Stimulated activated CD4-positive, alpha-beta T cell treated with anti-CD3 and anti-CD28 coated beads, TNF-alpha, amount 100 ng/mL, for 48 hours (primary cell): Measurements from ENCODE around the gene ROM1.
A peak's percentile ranks its signal among the peaks of the same experiment; 100 is the strongest.
"Not testable (repeated sequence)": the region's sequence is repeated elsewhere in the genome, so short reads cannot be mapped to it uniquely, and the experiment has no call there.

Source experiments
- DNase-seq, 3 donors: peaks; one replicate each; pipeline ENCODE4 v3.0.0-alpha.2; 2020; ENCODE audit warnings: low read depth in 3 of 3

The ROM1 gene

DNA sequence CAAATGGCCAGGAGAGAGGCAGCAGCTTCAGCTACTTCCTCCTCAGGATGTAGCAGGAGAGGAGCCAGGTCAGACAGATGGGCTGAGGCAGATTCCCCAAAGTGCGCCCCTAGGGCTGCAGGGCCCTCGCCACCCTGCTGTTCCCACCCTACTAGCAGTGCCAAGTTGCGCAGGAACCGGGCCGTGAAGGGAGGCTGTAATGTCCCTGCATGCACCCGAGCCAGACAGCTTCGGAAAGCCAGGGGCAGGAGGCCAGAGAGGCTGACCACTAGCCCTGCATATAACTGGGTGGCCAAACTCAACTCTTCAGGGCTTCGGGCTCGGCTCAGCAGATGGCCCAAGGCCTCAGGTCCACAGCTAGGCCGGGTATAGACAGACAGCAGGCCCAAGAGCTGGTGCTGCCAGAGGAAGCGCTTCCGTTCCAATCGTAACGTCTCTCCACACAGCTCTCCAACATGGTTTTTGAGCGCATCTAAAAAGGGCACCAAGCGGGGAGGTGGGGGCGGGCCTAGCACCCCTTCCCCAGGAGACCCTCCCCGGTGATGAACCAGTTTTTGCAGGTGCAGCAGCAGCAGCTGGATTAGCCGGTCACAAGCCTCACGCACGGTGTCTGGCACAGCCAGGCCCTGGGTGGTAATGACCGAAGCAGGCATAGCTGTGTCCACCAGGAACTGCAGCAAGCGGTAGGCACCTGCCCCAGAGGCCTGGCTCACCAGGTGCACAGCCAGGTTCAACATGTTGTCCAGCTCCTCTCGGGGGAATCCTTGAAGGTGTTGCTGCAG is 35.3 kb downstream of the ROM1 start:
- no peak for DNase-seq

DNA sequence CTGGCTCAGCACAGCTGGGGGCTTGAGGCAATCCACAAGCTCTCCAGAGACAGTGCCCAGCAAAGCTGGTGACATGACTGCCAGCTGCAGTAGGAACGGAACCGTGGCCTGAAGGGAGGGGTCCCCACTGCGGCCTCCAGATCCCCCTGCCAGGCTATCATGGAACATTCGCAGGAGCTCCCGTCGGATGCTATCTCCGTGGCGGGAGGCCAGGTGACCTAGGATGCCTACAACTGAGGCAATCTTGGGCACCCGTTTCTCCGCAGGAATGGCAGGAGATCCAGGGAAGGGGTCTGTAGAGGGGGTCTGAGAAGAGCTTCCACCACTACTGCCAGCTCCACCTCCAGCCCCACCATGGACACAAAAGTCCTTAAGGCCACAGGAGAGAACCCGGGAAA is 35.9 kb downstream of the ROM1 start:
- DNase-seq = no peak

DNA sequence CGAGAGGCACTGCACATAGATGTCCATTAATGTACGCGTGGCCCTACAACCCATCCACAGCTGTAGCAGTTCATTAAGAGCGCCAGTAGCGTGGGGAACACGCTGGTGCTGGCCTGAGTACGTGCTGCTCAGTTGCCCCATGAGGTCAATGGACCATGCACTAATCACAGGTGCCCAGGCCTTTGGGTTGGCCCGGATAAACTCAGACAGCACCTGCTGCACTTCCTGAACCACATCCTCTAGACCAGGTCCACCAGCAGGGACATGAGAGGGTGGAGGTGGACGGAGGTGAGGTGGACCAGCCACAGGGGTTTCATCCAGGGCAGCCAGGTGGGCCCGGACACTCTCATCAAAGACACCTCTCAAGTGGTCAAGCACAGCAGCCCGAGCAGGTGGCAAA is 36.4 kb downstream of the ROM1 start:
- DNase-seq = no peak

GRCh38 chr11:62650283-62650682 is 37.2 kb downstream of the ROM1 start:
- DNase-seq = not testable (repeated sequence)

DNA sequence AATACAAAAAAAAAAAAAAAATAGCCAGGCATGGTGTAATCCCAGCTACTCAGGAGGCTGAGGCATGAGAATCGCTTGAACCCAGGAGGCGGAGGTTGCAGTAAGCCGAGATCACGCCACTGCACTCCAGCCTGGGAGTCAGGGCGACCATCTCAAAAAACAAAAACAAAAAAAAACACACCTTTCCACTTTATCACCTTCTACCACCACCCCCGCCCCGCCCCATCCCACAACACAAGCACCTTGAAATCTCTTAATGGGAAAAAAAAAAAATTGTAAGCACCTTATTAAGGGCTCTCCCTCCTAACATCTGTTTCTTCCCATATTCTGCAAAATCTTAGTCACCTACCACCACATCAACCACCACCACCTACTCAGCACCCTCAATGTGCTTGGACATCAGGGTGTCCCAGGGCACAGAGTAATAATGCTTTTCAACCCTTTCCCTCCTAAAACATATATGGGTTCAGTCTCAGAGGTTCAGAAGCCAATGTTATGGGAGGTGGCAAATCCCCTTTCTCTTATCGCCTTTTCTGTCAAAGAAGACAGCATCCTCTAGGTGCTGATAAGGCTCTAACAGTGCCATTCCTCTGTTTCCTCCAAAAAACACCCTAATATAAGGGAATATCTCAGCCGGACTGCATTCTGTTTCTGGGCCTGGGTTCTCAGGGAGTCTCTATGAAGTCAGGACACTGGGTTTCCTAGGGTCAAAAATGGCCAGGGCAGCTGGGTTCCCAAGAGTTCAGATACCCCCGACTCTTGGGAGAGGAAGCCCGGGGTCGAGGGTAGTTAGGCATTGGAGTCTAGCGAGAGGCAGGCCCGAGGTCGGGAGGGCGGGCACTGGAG is 39.3 kb downstream of the ROM1 start:
- DNase-seq = no peak

DNA sequence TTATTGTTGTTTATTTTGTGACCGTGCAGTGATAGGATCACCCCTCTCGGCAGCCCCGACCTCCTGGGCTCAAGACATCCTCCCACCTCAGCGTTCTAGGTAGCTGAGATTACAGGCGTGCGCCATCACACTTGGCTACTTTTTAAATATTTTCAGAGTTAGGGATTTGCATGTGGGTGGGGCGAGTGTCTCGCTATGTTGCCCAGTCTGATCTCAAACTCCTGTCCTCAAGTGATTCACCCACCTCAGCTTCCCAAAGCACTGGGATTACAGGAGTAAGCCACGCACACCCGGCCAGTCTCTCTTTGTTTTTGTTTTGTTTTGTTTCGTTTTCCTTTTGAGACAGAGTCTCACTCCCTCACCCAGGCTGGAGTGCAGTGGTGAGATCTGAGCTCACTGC is 41.2 kb downstream of the ROM1 start:
- DNase-seq = no peak

DNA sequence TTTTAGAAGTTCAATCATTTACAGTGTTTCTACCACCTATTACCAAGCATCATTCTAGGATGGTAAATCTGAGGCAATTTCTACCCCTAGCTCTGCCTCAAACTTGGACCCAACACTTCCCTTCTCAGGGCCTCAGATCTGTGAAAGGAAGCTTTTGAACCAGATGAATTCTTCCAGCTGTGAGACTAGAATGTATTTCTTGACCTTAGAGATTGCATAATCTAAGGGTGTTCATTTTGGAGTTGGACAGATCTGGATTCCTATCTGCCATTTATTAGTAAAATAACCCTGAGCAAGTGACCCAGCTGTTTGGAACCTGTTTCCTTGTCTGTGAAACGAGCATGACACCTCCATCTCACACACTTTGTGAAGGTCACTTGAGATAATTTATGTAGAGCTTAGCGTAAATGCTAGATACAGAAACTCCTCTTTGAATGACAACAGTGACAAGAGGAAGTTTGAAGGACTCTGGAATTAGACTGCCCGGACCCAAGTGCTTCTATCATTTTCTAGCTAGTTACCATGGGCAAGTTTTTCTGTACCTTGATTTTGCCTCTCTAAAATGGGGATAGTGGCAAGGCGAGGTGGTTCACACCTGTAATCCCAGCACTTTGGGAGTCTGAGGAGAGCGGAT is 43.9 kb downstream of the ROM1 start:
- DNase-seq = no peak

- peak in 2 of 3 donors; percentile 24 to 48 for DNase-seq
These were observed 51.5 kb downstream of the ROM1 start for GRCh38 chr11:62664405-62665074.
